ENCODE results near the gene COL12A1. TPM values are rescaled to one million over a fixed set of nuclear protein-coding genes. Genes with fewer than 3 reads are reported as not detected.

The COL12A1 gene
- total and polyA plus RNA-seq, 8 donors, result 23.1 to 74.3 (median 31.5) TPM

- H3K27ac ChIP-seq, result no peak overlapping the region
Observed at GRCh38 chr6:75108333-75108974, 97.4 kb downstream of the COL12A1 start.

GRCh38 chr6:75107913-75108312 is 97.9 kb downstream of the COL12A1 start:
- H3K4me1 ChIP-seq, result no peaks in the 10 kb centered on the region
- intact Hi-C loops (cut with DNase I), result no loop called here
- H3K27me3 ChIP-seq, result no peaks in the 10 kb centered on the region
- no peak overlapping the region for H3K4me3 ChIP-seq
- H3K27ac ChIP-seq, result no peak overlapping the region
- DNase-seq (no peak), ATAC-seq (no peak)
- H3K9me3 ChIP-seq, result no peaks in the 10 kb centered on the region
- no peak for TF ChIP-seq CTCF (IDR thresholded peaks at IDR 0.05)
- peaks cover 0 to 4% of the 10 kb centered on the region in 2 donors for H3K36me3 ChIP-seq

More at GRCh38 chr6:75108333-75108974, 97.4 kb downstream of the COL12A1 start:
- TF ChIP-seq CTCF (IDR thresholded peaks at IDR 0.05), result no peak
- DNase-seq (no peak), ATAC-seq (no peak)
- H3K27me3 ChIP-seq, result no peaks in the 10 kb centered on the region
- intact Hi-C loops (cut with DNase I), result no loop called here
- peaks cover 0 to 4% of the 10 kb centered on the region in 2 donors for H3K36me3 ChIP-seq
- no peak overlapping the region for H3K4me3 ChIP-seq
- no peaks in the 10 kb centered on the region for H3K9me3 ChIP-seq
- H3K4me1 ChIP-seq, result no peaks in the 10 kb centered on the region

- Histone ChIP-seq H3K27me3 (no peaks in the 10 kb centered on the region), H3K27ac (no peak overlapping the region), H3K36me3 (peaks cover 0 to 4% of the 10 kb centered on the region in 2 donors), H3K4me3 (no peak overlapping the region), H3K9me3 (no peaks in the 10 kb centered on the region), H3K4me1 (no peaks in the 10 kb centered on the region)
- ATAC-seq (no peak), DNase-seq (no peak)
- no peak for TF ChIP-seq CTCF (IDR thresholded peaks at IDR 0.05)
- intact Hi-C loops (cut with DNase I), result no loop called here
Observed at GRCh38 chr6:75106426-75106825, 99.4 kb downstream of the COL12A1 start.

- no peaks in the 10 kb centered on the region for H3K4me1 ChIP-seq
- DNase-seq, result no peak
- no peak overlapping the region for H3K4me3 ChIP-seq
- no peak for ATAC-seq
- intact Hi-C loops (cut with DNase I), result no loop called here
- H3K27me3 ChIP-seq, result no peaks in the 10 kb centered on the region
- no peak overlapping the region for H3K27ac ChIP-seq
- H3K36me3 ChIP-seq, result peaks cover 0 to 4% of the 10 kb centered on the region in 2 donors
- no peak for TF ChIP-seq CTCF (IDR thresholded peaks at IDR 0.05)
- no peaks in the 10 kb centered on the region for H3K9me3 ChIP-seq
Observed at GRCh38 chr6:75103431-75103830, 102.4 kb downstream of the COL12A1 start.

- H3K4me1 ChIP-seq, result no peaks in the 10 kb centered on the region
- H3K36me3 ChIP-seq, result peaks cover 0 to 4% of the 10 kb centered on the region in 2 donors
- no peak overlapping the region for H3K27ac ChIP-seq
- H3K4me3 ChIP-seq, result no peak overlapping the region
- ATAC-seq (no peak), DNase-seq (no peak)
- no peaks in the 10 kb centered on the region for H3K27me3 ChIP-seq
- no peaks in the 10 kb centered on the region for H3K9me3 ChIP-seq
- intact Hi-C loops (cut with DNase I), result no loop called here
- TF ChIP-seq CTCF (IDR thresholded peaks at IDR 0.05), result no peak
Observed at GRCh38 chr6:75102301-75102700, 103.6 kb downstream of the COL12A1 start.

Data from left lung (tissue), 10 donors.